Kidney capillary endothelial cell (primary cell): ENCODE results near the gene UBB.
"Not testable (repeated sequence)": the region's sequence is repeated elsewhere in the genome, so short reads cannot be mapped to it uniquely, and the experiment has no call there.

Source experiments
- DNase-seq: peaks from one replicate; pipeline ENCODE4 v3.0.0-alpha.2; 2018; ENCODE audit warnings: low spot score

Gene UBB

DNA sequence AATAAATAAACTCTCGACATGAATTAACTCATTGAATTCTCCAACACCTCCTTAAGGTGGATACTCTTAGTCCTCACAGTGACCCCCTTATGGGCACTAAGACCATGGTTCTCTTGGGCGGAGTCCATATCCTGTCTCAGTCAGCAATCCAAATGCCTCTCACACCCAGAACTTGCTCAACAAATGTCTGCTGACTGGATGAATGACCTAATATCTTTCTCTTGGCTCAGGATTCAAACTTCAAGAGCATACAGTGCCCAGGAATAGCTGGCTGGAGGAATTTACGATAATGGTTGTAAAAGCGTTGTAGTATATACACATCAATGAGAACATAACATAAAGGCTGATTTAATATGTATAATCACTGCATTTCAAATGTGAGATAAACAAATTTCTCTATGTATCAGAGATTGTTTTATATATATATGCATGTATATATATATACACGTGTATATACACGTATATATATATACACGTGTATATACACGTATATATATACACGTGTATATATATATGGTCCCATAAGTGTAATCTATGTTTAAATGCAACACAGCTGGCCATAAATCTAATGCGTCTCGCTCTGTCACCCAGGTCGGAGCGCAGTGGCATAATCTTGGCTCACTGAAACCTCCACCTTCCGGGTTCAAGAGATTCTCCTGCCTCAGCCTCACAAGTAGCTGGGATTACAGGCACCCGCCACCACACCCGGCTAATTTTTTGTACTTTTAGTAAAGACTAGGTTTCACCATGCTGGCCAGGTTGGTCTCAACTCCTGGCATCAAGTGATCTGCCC lies 6.5 kb upstream of the UBB start:
- no peak for DNase-seq

DNA sequence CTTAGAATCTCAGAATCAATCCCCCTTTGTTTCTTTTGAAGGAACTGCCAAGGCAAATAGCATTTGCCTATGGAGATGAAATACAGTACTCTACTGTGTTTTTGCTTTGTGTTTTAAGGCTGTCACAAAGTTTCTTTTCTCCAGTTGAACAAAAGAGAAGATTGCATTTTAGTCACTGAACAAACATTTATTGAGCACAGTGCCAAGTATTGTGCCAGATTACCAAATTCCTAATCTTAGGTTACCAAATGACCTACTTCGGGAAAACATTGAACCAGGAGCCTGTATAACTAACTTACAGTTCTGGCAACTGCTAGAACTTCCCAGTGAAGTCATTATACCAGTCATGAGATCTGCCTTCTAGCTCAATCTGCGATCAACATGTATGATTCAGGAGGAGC lies 3.0 kb upstream of the UBB start:
- no peak for DNase-seq

DNA sequence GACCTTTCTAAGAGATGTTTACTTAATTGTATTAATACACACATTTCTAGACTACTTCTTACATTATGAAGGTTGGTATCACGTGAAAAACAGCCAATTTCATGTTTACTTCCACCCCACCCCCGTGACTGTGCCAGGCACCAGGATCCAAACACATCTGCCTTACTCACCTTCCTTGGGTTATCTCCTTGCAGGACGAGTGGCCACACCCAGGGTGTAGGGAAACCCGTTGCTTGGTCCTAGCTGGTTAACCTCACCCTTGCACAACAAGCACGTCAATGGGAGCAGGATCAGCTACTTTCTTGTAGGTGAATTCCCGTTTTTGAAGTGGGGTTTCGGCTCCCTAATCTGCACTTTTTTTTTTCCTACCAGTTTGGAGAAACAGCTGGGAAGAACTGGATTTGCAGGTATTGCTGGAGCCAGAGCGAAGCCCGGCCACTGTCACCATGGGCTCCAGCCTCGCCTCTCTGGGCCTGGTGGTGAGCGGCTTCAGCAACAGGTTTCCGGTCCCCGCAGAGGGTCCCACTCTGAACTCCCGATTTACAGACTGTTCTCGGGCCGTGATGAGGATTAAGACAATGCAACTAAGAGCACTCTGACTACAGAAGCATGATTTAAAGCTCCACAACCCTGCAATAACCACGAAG lies 2.1 kb upstream of the UBB start:
- no peak for DNase-seq

DNA sequence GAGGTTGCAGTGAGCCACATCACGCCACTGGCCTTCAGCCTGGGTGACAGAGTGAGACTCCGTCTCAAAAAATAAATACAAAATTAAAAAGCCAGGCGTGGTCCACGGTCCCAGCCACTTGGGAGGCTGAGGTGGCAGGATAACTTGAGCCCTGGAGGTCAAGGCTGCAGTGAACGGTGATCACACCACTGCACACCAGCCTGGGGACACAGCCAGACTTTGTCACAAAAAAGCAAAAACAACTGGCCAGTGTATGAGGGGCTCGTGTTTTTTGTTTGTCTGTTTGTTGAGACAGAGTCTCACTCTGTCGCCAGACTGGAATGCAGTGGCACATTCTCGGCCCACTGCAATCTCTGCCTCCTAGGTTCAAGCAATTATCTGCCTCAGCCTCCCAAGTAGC lies 1.2 kb upstream of the UBB start:
- no peak for DNase-seq

DNA sequence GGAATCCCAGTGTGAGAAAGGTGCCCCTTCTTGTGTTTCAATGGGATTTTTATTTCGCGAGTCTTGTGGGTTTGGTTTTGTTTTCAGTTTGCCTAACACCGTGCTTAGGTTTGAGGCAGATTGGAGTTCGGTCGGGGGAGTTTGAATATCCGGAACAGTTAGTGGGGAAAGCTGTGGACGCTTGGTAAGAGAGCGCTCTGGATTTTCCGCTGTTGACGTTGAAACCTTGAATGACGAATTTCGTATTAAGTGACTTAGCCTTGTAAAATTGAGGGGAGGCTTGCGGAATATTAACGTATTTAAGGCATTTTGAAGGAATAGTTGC lies 567 bp downstream of the UBB start:
- no peak for DNase-seq

DNA sequence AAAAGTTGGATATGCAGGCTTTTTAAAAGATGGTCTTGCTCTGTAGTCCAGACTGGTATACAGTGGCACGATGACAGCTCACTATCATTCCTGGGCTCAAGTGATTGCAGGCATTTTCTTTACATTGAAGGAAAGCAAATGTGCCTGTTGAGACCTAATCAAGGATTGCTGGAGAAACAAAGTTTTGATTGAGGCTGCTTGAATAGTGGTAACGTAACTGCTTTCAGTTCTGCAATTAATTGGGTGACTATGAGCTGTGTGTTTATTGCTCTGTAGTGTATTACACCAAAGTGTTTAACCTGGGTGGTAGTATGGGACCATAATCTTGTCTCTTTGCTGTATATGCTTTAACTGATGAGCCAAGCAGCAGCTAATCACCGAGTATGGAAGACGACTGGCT lies 2.3 kb downstream of the UBB start:
- no peak for DNase-seq

DNA sequence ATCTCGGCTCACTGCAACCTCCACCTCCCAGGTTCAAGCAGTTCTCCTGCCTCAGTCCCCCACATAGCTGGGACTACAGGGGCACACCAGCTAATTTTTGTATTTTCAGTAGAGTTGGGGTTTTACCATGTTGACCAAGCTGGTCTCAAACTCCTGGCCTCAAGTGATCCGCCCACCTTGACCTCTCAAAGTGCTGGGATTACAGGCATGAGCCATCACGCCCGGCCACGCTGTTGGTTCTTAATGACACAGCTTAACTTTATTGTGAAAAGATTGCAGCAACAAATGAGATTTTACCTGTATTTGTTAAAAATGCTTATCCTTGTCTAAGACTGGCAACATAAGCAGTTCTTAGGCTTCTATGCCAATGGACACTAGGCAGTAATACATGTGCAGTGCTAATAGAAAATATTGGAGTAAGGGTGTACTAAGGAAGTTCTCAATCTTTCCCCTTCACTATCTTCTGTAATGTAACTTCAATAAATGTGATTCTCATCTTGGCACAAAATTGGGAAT lies 2.9 kb downstream of the UBB start:
- DNase-seq, result no peak

DNA sequence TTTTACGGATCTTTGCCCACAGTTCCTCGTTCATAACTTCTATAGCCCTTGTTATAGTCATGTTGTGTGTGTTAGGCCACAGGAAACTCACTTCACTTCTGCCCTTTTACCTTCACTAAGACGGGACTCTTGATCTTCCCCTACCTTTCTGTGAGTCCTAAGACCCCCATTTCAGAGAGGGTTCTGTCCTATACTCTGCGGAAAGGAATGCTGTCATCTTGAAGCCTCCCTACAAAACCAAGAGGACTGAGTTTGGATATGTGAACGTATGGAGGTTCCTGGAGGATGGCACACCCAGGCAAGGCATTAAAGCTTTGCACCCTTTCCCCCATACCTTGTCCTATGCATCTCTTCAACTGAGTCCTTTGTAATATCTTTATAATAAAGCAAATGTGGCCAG lies 3.7 kb downstream of the UBB start:
- DNase-seq, result no peak

DNA sequence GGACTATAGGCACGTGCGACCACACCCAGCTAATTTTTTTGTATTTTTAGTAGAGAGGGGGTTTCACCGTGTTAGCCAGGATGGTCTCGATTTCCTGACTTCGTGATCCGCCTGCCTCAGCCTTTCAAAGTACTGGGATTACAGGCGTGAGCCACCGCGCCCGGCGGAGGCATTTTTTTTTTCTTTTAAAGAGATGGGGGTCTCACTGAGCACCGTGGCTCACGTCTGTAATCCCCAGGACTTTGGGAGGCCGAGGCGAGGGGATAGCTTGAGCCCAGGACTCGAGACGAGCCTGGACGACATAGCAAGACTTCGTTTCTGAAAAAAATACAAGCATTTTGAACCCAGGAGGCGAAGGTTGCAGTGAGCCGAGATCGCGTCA lies 5.2 kb downstream of the UBB start:
- DNase-seq, result not testable (repeated sequence)

DNA sequence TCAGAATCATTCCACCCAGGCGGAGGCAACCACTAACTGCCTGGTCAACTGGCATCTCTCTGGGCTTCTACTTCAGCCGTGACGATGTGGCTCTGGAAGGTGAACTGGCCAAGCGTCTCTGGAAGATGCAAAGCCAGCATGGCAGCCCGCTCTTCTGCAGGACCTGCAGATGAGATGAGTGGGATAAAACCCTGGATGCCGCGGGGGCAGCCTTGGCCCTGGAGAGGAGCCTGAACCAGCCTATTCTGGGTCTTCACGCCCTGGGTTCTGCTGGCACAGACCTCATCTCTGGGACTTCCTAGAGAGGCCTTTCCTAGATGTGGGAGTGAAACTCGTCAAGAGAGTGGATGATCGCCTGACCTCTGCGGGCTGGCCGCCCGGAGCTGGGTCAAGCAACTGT lies 10.6 kb downstream of the UBB start:
- no peak for DNase-seq

DNA sequence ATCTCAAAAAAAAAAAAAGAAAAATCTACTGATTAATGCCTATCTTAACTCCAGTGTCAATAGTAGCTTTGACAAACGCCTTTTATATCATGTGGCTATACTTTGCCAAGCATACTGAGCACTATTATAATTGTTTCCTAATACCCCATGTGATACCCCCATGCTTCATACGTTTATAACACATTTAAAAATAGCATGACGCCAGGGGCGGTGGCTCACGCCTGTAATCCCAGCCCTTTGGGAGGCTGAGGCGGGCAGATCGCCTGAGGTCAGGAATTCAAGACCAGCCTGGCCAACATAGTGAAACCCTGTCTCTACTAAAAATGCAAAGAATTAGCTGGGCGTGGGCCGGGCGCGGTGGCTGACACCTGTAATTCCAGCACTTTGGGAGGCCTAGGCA lies 11.6 kb downstream of the UBB start:
- DNase-seq, result not testable (repeated sequence)

DNA sequence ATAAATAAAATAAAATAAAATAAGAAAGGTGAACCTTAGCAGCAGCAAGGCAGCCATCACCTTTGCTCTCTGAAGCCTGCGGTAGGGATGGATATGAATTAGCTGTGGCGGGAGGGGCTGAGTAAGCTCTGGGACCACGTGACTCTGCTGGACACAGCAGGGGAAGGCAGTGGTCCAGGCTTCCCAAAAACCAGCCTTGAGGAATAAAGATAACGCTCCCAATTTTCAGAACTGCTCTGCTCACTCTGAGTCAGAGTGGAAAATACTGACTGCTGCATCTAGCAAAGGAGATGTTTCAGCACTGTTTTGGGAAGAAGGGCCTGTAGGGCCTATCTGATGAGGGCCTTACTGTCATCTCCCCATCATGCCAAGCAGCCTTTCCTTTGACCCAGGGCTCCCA lies 15.0 kb downstream of the UBB start:
- not testable (repeated sequence) for DNase-seq

DNA sequence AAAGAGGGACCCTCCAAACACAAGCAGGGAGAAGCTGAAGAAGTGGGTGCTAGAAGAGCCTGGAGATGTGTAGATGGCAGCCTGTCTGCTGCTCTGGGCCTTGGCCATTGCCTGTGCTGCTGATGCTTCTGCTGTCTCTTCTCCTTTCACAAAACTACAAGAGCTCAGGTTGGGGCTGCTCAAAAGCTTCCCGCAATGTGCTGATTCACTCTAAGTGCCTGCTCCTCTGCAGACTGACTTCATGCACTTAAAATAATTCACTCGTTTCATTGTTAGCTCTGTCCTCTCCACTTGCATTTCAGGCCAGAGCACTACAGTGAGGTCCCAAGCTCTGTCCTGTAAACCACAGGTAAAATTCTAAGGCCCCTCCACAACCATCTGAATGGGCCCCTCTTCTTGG lies 15.8 kb downstream of the UBB start:
- not testable (repeated sequence) for DNase-seq

DNA sequence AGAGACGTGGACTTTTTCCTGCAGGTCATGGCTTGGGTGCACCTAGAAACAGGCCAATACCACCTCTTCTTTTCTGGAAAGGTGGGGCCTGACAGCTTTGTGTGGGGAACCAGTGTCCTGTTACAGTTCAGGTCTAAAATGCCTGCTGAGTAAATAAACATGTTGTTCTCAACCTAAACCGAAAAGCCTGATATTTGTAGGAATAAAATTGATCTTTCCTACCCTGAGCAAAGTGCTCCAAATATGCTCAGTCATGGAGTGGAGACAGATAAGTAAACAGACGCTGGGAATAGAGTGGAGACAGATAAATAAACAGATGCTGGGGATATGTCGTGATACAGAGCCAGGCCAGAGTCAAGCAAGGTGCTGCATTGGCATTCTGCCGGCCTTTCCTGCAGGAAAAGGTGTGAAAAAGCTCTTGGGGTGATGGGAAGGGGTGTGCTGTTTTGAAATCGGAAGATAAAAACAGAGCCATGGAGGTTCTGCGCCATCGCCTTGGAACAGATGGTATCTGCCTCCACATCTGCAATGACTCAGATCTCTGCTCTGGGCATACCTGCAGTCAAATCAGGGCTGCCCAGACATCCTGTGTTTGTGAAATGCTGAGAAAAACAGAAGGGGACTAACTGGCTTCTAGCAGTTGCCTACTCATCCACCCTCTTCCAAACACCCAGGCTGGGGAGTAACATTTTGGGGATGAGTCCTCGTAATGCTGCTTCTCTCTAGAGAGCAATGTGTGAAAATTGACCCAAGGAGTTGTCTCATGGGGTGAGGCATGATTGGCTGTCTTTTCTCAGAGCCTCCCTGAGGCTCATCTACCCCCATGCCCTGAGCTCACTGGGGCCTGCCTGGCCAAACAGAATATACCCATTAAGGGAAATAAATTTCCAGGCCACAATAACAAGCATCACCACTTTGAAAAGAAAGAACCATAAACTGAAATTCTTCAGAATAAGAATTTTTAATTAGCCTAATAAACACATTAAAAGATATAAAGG lies 17.7 kb downstream of the UBB start:
- DNase-seq, result no peak

DNA sequence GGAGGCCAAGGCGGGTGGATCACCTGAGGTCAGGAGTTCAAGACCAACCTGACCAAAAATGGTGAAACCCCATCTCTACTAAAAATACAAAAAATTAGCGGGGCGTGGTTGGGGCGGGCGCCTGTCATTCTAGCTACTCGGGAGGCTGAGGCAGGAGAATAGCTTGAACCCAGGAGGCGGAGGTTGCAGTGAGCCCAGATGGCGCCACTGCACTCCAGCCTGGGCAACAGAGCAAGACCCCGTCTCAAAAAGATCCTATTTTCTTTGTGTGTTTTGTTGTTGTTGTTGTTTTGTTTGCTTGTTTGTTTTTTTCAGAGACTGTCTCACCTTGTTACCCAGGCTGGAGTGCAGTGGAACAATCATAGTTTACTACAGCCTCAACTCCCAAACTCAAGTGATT lies 23.0 kb downstream of the UBB start:
- not testable (repeated sequence) for DNase-seq

DNA sequence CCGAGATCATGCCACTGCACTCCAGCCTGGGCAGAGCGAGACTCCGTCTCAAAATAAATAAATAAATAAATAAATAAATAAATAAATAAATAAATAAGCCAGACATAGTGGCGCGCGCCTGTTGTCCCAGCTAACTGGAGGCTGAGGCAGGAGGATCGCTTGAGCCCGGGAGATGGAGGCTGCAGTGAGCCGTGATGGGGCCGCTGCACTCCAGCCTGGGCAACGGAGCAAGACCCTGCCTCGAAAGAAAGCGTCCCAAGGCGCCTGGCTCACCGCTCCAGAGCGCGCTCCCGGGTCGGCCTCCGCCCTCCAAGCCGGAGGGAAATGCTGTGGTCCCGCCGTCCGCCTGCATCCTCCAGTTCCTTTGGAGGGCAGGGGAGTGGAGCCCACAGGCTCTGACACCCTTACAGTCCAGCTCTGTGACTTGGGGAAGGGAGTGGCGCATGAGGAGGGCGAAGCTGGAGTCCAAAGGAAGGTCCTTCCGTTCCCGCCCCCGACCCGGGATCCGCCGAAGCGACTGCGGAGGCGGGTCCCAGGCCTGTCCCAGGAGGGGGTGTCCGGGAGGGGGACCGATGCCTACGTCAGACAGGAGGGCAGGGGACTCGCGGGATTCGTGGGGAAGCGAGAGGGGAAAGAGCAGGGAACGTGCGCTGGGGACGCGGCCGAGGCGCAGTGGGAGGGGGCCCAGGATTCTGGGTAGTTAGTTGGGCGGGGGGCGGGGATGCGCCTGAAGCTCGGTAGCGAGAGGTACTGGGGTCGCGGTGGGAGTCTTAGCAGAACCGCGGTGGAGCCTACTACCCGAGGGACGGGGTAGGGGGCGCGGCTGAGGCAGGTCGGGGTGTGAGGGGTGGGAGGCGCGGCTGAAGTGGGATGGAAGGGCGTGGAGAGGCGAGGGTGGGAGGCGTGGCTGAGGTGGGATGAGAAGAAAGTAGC lies 26.1 kb downstream of the UBB start:
- no peak for DNase-seq

DNA sequence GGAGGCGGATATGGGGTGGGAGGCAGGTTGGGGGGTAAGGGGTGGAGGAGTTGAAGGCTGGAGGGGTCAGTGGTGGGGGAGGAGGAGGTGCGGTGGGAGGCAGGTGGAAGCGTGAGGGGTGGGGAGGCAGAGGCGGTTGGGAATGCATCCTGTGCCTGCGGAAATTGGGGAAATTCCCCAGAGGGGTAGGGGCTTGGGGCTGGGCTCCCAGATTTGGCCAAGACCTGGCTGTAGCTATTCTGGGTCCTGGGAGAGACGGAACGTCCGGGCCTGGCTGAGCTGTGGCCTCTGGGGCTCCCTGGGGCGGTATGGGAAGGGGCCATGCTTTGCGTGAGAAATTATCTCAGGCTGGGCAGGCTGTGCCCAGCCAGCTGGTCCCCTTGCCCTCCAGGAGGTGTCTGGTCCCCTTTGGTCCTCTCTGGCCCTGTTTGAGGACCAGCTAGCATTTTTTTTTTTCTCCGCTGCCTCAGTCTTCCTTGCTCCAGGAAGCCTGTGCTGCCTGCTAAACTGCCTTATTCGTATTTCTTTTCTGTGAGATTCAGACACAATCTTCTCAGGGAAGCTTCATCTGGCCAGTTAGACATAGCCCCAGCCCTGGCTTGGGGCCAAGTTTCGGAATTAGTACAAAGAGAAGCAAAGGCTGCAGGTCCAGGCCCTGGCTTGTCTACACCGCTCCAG lies 27.2 kb downstream of the UBB start:
- no peak for DNase-seq

DNA sequence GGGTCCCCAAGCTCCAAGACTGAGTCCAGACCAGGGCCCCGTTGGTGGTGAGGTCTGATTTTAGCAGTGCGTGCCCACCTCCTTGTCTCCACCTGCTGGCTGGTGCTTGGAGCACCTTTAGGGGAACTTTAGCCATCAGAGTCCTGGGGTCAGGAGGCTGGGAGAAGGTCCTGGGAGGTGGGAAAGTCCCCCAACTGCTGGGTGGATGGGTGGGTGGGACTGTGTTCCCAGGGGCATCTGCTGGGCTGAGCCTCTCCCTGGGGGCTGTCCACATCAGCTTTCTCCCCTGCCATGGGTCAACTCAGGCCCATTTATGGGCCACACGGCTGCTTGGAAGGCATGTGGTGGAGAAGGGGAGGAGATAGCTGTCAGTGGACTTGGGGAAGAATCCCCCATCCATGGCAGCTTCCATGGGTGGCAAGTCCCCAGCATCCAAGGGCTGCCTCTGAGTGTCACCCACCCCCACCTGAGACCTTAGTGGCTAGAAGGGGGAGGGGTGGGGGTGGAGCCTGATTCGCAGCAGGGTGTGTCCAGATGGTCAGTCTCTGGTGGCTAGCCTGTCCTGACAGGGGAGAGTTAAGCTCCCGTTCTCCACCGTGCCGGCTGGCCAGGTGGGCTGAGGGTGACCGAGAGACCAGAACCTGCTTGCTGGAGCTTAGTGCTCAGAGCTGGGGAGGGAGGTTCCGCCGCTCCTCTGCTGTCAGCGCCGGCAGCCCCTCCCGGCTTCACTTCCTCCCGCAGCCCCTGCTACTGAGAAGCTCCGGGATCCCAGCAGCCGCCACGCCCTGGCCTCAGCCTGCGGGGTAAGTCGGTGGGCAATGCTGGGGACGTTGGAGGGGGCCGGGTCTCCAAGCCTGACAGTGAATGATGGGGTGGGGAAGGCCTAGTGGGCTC lies 34.4 kb downstream of the UBB start, which contains the start of gene TRPV2:
Gene TRPV2 (plus strand): TSS at position 541 of the 894 bp plus-strand sequence. CDS start 2,098 bp downstream, outside the sequence.
- no peak for DNase-seq

DNA sequence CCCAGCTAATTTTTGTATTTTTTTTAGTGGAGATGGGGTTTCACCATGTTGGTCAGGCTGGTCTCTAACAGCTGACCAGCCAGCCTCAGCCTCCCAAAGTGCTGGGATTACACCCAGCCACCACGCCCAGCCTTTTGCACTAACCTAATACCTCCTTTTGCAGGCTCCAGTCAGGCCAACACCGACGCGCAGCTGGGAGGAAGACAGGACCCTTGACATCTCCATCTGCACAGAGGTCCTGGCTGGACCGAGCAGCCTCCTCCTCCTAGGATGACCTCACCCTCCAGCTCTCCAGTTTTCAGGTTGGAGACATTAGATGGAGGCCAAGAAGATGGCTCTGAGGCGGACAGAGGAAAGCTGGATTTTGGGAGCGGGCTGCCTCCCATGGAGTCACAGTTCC lies 36.5 kb downstream of the UBB start:
- DNase-seq, result no peak
